Naive thymus-derived CD8-positive, alpha-beta T cell (primary cell): ENCODE measurements around the gene MAD1L1. TPM values are rescaled to one million over a fixed set of nuclear protein-coding genes. Genes with fewer than 3 reads are reported as not detected.
"Not testable (repeated sequence)": the region's sequence is repeated elsewhere in the genome, so short reads cannot be mapped to it uniquely, and the experiment has no call there.

Source experiments
- ATAC-seq, 2 donors: fragments of 150-1000 bp; cut with Tn5 transposase in 1 of 2; sonication (Bioruptor Pico), chemical (Tn5 transposase) in 1 of 2; 1 replicate in 1 of 2; 2 replicates in 1 of 2; pipeline ENCODE4 v1.10.0; 2021; ENCODE audit warnings: mild to moderate bottlenecking in 2 of 2, moderate library complexity in 2 of 2
- POLR2A ChIA-PET: fragments of 350-600 bp; sonication (Branson Sonifier 250); formaldehyde crosslinking; loops from one replicate; lab custom pipeline; 2021; ENCODE audit warnings: antibody characterized with exemption; lab: Charles Lee
- DNase-seq, 10 donors: peaks; one replicate each; pipeline versions ENCODE4 v3.0.0 to v3.0.0-alpha.2; 2020 to 2022
- H3K27ac Mint-ChIP-seq, 10 donors: one replicate each; pipeline ENCODE4 v1.8.0; 2020 to 2022; ENCODE audit warnings: mild to moderate bottlenecking in 10 of 10, mixed read lengths in 10 of 10, moderate library complexity in 4 of 10, inconsistent platforms in 1 of 10
- H3K27me3 Mint-ChIP-seq, 5 donors: one replicate each; pipeline ENCODE4 v1.8.0; 2021 to 2022; ENCODE audit warnings: mixed read lengths in 5 of 5
- H3K36me3 Mint-ChIP-seq, 3 donors: one replicate each; pipeline ENCODE4 v1.8.0; 2020 to 2022; ENCODE audit warnings: mixed read lengths in 3 of 3, mild to moderate bottlenecking in 2 of 3, inconsistent platforms in 1 of 3
- H3K4me1 Mint-ChIP-seq, 4 donors: one replicate each; pipeline ENCODE4 v1.8.0; 2021 to 2022; ENCODE audit warnings: mixed read lengths in 4 of 4
- H3K4me3 Mint-ChIP-seq, 10 donors: one replicate each; pipeline ENCODE4 v1.8.0; 2020 to 2022; ENCODE audit warnings: mild to moderate bottlenecking in 10 of 10, mixed read lengths in 10 of 10, moderate library complexity in 6 of 10, inconsistent platforms in 1 of 10
- H3K9me3 Mint-ChIP-seq, 9 donors: one replicate each; pipeline ENCODE4 v1.8.0; 2020 to 2022; ENCODE audit warnings: mixed read lengths in 9 of 9, mild to moderate bottlenecking in 3 of 9, inconsistent platforms in 1 of 9, moderate library complexity in 1 of 9
- polyA plus RNA-seq, 3 donors: library from polyadenylated mRNA; unstranded; fragments of 300-500 nt; fragmentation: Illumina TruSeq; gene quantifications; one replicate each; pipeline ENCODE4 v1.2.3, GENCODE V29; 2021
- total RNA-seq, 8 experiments: library from RNA in 2 of 8; stranded (reverse) in 2 of 8; gene quantifications; one replicate each; pipeline ENCODE4 v1.2.3 and lab custom pipeline; 2021 to 2026

Gene MAD1L1
- total and polyA plus RNA-seq, 5 experiments from 2014 or later: 84.5 to 243 (median 146) TPM

DNA sequence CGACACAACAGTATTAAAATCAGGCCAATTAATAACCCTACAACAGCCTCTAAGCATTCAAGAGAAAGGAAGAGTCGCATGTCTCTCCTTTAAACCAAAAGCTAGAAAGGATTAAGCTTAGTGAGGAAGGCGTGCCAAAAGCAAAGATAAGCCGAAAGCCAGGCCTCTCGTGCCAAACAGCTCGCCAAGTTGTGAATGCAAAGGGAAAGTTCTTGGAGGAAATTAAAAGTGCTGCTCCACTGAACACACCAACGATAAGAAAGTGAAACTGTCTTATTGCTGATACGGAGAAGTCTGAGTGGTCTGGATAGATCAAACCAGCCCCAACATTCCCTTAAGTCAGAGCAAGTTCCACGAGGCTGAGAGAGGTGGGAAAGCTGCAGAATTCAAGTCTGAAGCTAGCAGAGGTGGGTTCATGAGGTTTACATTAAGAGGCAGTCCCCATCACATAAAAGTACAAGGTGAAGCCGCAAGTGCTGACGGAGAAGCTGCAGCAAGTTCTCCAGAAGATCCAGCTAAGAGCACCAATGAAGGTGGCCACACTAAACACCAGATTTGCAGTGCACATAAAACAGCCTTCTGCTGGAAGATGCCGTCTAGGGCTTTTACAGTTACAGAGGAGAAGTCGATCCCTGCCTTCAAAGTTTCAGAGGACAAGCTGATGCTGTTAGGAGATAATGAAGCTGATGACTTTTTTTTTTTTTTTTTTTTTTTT lies 194.8 kb downstream of the MAD1L1 start:
- H3K36me3 Mint-ChIP-seq: peaks cover 0 to 5% (median 3%) of the 10 kb centered on the region in 3 donors
- POLR2A ChIA-PET: interaction anchor here (0.6 to 1.4 kb wide), 6 partner anchors 10 to 115 kb away, joined by 3 to 8 read pairs (median 4); no protein-coding TSS in a partner anchor

DNA sequence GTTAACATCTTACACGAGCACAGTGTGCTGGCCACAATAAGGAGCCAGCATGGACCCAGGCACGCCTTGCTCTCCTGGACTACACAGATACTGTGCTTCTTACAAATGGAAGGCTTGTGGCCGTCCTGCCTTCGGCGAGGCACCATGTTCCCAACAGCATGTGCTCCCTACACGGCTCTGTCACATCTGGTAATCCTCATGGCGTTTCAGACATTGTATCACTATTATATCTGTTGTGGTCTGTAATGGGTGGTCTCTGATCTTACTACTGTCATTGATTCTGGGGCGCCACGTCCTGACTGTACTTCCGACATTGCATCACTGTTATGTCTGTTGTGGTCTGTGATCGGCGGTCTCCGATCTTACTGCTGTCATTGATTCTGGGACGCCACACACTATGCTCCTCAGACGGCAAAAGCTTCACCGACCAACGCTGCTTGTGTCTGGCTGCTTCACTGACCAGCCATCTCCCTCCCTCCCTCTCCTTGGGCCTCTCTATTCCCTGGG lies 195.4 kb downstream of the MAD1L1 start:
- ATAC-seq (peak; percentile 80 to 86), DNase-seq (peak in 7 of 10 donors; percentile 57 to 83 (median 78))
- H3K4me1 Mint-ChIP-seq: peaks cover 41 to 69% (median 64%) of the 10 kb centered on the region in 4 donors
- peak overlapping the region; percentile 83 to 93 (median 91) for H3K4me3 Mint-ChIP-seq
- H3K27ac Mint-ChIP-seq: peak overlapping the region; percentile 81 to 99 (median 96)
- H3K27me3 Mint-ChIP-seq: no peaks in the 10 kb centered on the region
- H3K9me3 Mint-ChIP-seq: no peaks in the 10 kb centered on the region
- POLR2A ChIA-PET: interaction anchor here (0.7 to 1.4 kb wide), 6 partner anchors 9 to 294 kb away, joined by 3 to 8 read pairs (median 6); no protein-coding TSS in a partner anchor
- H3K36me3 Mint-ChIP-seq: peaks cover 0 to 2% (median 0%) of the 10 kb centered on the region in 3 donors

More for the DNA sequence above, 194.8 kb downstream of the MAD1L1 start:
- Mint-ChIP-seq H3K4me3 (peak overlapping the region; percentile 83 to 93 (median 91)), H3K27me3 (no peaks in the 10 kb centered on the region), H3K27ac (peak overlapping the region; percentile 81 to 99 (median 96)), H3K4me1 (peaks cover 38 to 67% (median 63%) of the 10 kb centered on the region in 4 donors), H3K9me3 (no peaks in the 10 kb centered on the region)
- peak; percentile 38 to 56 for ATAC-seq
- peak in 8 of 10 donors; percentile 22 to 71 (median 60) for DNase-seq

DNA sequence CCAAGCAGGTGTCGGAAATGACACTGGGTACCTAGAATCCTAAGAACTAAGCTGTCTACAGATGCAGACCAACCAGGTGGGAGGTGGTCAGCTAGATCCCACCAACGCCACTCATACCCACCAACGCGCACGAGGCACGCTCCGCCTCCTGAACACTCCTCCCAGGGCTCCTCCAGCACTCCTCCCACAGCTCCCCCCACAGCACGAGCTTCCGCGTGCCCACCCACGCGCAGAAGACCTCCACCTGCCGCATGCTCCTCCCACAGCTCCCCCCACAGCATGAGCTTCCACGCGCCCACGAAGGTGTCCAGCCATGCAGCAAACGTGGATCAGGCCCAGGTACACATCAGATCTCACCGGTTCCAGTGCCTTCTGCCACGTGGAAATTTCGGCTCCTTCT lies 196.0 kb downstream of the MAD1L1 start:
- Mint-ChIP-seq H3K4me1 (peaks cover 40 to 69% (median 61%) of the 10 kb centered on the region in 4 donors), H3K27me3 (no peaks in the 10 kb centered on the region), H3K9me3 (no peaks in the 10 kb centered on the region), H3K27ac (peak overlapping the region in 9 of 10 donors; percentile 89 to 99 (median 96)), H3K4me3 (peak overlapping the region; percentile 83 to 93 (median 91)), H3K36me3 (peaks cover 0 to 2% (median 0%) of the 10 kb centered on the region in 3 donors)
- POLR2A ChIA-PET: interaction anchor here (0.7 kb wide), 2 partner anchors 9 to 294 kb away, joined by 4 to 7 read pairs; no protein-coding TSS in a partner anchor
- ATAC-seq: no peak
- peak in 3 of 10 donors; percentile 6 to 59 (median 20) for DNase-seq

DNA sequence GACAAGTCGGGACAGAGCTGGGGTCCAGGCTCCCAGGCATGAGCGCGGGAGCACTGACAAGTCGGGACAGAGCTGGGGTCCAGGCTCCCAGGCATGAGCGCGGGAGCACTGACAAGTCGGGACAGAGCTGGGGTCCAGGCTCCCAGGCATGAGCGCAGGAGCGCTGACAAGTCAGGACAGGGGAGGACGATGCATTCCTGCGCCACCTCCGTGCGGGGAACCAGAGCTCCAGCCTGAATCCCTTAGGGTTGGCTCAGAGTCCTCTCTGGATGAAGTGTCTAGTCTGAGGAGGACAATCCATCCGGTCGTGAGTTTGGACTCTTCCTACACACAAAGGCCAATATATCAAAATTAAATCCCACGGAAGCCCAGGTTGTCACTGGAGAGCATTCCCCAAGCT lies 196.5 kb downstream of the MAD1L1 start:
- H3K27me3 Mint-ChIP-seq, H3K36me3 Mint-ChIP-seq, ATAC-seq, H3K9me3 Mint-ChIP-seq, POLR2A ChIA-PET: not testable (repeated sequence)
- Mint-ChIP-seq H3K27ac (peak overlapping the region in 6 of 10 donors; percentile 72 to 99 (median 96)), H3K4me1 (peaks cover 41 to 69% (median 61%) of the 10 kb centered on the region in 4 donors), H3K4me3 (peak overlapping the region in 7 of 10 donors; percentile 7 to 91 (median 36))
- peak in 1 of 10 donors; percentile 54 for DNase-seq

DNA sequence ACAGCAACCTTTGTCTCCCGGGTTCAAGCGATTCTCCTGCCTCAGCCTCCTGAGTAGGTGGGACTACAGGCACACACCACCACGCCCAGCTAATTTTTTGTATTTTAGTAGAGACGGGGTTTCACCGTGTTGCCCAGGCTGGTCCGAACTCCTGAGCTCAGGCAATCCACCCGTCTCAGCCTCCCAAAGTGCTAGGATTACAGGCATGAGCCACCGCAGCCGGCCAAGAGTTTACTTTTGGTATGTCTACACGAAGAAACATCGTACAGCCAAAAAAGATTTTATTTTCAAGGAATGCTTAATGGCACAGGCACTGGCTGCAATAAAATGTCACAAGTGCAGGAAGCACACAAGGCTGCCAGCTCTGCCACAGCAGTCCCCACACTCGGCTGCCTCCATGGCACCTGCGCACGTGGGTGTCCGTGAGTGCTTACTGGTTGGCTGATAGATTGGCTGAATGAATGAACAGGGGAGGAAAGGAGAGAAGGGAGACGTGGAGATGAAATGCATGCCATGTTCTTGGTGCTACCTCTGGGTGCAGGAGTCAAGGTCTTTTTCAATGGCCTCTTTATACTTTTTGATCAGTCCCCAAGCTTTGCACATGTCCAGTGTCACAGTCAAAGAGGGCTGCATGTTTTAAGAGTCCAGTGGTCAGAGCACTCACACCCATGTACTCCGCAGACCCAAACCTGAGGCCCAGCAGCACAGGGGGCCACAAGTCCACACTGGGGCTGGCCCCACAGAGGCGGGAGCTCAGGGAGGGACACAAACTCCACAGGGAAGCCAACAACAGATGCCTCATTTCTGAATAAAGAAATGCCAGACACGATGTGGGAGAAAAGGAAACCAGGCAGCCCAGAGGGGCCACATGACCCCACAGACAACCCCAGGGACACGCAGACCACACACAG lies 198.2 kb downstream of the MAD1L1 start:
- Mint-ChIP-seq H3K9me3 (peaks cover 0 to under 1% (median 0%) of the 10 kb centered on the region in 9 donors), H3K4me1 (peaks cover 38 to 68% (median 60%) of the 10 kb centered on the region in 4 donors), H3K4me3 (peak overlapping the region in 1 of 10 donors; percentile 26), H3K36me3 (peaks cover 0 to 3% (median 0%) of the 10 kb centered on the region in 3 donors), H3K27me3 (no peaks in the 10 kb centered on the region), H3K27ac (peak overlapping the region in 7 of 10 donors; percentile 47 to 91 (median 69))
- DNase-seq (peak in 1 of 10 donors; percentile 35), ATAC-seq (no peak)
- POLR2A ChIA-PET: interaction anchor here (0.7 to 0.8 kb wide), 2 partner anchors 11 to 61 kb away, joined by 4 read pairs; no protein-coding TSS in a partner anchor

DNA sequence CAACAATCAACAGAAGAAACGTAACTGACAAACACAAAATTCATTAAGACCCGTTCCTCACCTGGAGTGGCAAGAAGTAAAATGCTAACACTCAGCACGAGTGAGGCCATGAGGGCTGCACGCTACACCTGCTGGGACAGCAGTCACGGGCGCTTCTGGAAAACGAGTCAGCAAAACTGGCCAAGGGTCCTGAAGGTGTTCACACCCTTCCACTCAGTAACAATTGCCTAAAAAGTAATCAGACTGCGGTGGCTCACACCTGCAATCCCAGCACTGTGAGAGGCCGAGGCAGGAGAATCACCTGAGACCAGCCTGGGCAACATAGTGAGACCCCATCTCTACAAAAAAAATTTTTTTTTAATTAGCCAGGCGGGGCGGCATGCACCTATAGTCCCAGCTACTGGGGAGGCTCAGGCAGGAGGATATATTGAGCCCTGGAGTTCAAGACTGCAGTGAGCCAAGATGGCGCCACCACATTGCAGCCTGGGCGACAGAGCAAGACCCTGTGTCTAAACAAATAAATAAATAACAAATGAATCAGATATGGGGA lies 199.1 kb downstream of the MAD1L1 start:
- Mint-ChIP-seq H3K4me1 (peaks cover 37 to 65% (median 56%) of the 10 kb centered on the region in 4 donors), H3K27ac (peak overlapping the region in 2 of 10 donors; percentile 34 to 43), H3K9me3 (peaks cover 0 to 7% (median 3%) of the 10 kb centered on the region in 9 donors), H3K36me3 (peaks cover under 1 to 4% (median 3%) of the 10 kb centered on the region in 3 donors), H3K27me3 (no peaks in the 10 kb centered on the region), H3K4me3 (no peak overlapping the region)
- ATAC-seq (no peak), DNase-seq (peak in 1 of 10 donors; percentile 46)
- POLR2A ChIA-PET: interaction anchor here (0.8 kb wide), 1 partner anchor 10 kb away, joined by 4 read pairs; no protein-coding TSS in a partner anchor

DNA sequence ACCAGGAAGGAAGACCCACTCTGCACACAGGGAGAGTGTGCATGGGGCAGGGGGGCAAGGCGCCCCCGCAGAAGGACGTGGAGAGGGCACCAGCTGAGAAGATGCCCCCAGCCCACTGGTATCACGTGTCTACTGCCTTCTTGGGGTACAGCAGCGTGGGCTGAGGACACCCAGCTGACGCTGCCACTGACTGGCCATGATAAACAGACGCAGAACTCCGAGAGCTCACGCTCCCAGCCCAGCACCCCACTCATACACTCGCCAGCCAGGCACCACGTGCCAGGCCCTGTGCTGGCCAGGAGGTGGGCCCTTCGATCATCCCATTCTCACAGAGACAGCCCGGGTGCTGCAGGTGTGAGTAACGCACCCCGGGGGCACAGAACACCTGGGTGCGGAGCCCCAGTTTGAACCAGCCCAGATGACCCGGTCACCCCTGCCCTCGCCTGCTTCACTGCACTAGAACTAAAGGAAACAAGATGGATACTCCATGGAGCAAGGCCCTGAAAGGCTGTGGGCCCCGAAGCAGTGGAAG lies 199.8 kb downstream of the MAD1L1 start:
- DNase-seq: peak in 1 of 10 donors; percentile 49

DNA sequence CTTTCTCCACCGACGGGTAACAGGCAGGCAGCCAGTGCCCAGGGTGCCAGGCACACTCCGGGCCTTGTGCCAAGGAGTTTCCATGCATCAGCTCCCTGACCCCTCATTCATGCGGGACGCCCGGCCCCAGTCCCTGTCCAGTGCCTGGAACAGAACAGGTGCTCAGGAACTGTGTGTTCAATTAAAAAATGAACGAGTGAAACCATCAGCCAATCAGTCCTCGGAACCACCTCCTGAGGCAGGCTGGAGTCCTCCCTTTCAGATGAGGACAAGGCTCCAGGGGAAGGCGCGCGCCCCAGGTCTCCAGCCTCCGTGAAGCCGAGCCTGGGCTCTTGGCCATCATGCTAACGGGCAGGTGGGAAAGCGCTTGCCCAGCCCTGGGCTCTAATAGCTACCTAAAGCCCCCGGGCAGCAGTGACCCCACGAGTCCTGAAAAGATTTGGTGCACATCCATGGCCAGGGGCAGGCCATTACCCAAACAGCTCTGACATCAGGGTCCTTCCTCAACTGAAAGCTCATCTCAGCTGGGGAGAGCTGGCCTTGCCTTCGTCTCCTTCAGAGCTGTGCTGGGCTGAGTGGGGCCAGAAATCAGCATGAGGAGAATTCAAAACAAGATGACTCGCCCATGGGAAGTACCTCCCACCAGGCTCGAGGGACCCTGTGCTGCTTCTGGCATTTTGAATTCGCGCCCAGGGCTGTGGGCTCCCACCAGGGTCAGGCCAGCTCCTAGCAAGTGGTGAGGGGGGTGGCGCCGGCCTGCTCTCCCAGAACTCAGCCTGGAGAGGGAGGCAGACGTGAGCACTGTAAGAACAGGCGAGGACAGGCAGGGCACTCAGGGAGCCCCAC lies 200.5 kb downstream of the MAD1L1 start:
- Mint-ChIP-seq H3K4me1 (peaks cover 29 to 55% (median 43%) of the 10 kb centered on the region in 4 donors), H3K27me3 (no peaks in the 10 kb centered on the region), H3K9me3 (peaks cover 0 to 19% (median 8%) of the 10 kb centered on the region in 9 donors), H3K27ac (peak overlapping the region in 2 of 10 donors; percentile 12 to 87), H3K4me3 (peak overlapping the region in 1 of 10 donors; percentile 78), H3K36me3 (peaks cover 4 to 8% (median 6%) of the 10 kb centered on the region in 3 donors)
- DNase-seq (peak in 1 of 10 donors; percentile 46), ATAC-seq (no peak)
- POLR2A ChIA-PET: no interaction called here

More for the DNA sequence above, 199.8 kb downstream of the MAD1L1 start:
- Mint-ChIP-seq H3K27me3 (no peaks in the 10 kb centered on the region), H3K27ac (peak overlapping the region in 2 of 10 donors; percentile 43 to 62), H3K4me1 (peaks cover 34 to 62% (median 50%) of the 10 kb centered on the region in 4 donors), H3K9me3 (peaks cover 0 to 14% (median 8%) of the 10 kb centered on the region in 9 donors), H3K36me3 (peaks cover 4 to 8% (median 6%) of the 10 kb centered on the region in 3 donors), H3K4me3 (peak overlapping the region in 1 of 10 donors; percentile 15)
- POLR2A ChIA-PET: no interaction called here
- ATAC-seq: no peak

DNA sequence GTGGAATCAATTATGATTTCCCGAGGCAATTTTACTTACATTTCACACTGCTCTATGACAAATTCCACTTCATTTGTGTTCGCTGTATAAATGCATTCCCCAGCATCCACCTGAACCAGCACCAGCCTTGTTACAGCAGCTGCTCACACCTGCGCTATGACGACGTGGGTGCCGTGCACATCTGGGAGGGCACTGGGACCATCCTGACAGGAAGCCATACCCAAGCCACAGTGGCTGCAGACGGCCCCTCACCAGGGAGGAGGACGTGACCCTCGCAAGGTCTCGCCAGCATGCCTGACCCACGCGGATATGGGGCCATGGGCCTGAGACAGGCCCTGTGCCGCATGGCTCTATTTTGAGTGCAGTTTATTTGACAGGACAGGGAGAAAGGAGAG lies 201.3 kb downstream of the MAD1L1 start:
- POLR2A ChIA-PET: interaction anchor here (1.2 kb wide), 1 partner anchor 92 kb away, joined by 3 read pairs; no protein-coding TSS in a partner anchor

More for the DNA sequence above, 201.3 kb downstream of the MAD1L1 start:
- peak in 1 of 2 donors; percentile 30 for ATAC-seq
- DNase-seq: peak in 1 of 10 donors; percentile 40
- peaks cover 4 to 10% (median 6%) of the 10 kb centered on the region in 3 donors for H3K36me3 Mint-ChIP-seq
- peaks cover 0 to 23% (median 9%) of the 10 kb centered on the region in 9 donors for H3K9me3 Mint-ChIP-seq
- peaks cover 25 to 47% (median 35%) of the 10 kb centered on the region in 4 donors for H3K4me1 Mint-ChIP-seq
- peak overlapping the region; percentile 36 to 78 (median 64) for H3K4me3 Mint-ChIP-seq
- no peaks in the 10 kb centered on the region for H3K27me3 Mint-ChIP-seq
- H3K27ac Mint-ChIP-seq: peak overlapping the region; percentile 53 to 93 (median 78)
